Measurements from ENCODE around the gene XCL2. TPM values are rescaled to one million over a fixed set of nuclear protein-coding genes. Genes with fewer than 3 reads are reported as not detected.

Gene XCL2
- total and polyA plus RNA-seq, 8 donors, result 0.35 to 25.4 TPM; not detected in 6

- Histone ChIP-seq H3K9me3 (no peaks in the 10 kb centered on the region), H3K4me3 (no peak overlapping the region), H3K27me3 (no peaks in the 10 kb centered on the region), H3K36me3 (no peaks in the 10 kb centered on the region), H3K27ac (peak overlapping the region in 4 of 5 donors; percentile 3 to 69 (median 56)), H3K4me1 (peaks cover 8 to 35% (median 30%) of the 10 kb centered on the region in 4 donors)
- WGBS, 5 donors, result 56 to 76% (median 66%) methylated on average over 4 of the region's 4 CpGs
- DNase-seq, result no peak
- TF ChIP-seq CTCF (IDR thresholded peaks at IDR 0.05), result no peak
- no peak for TF ChIP-seq POLR2AphosphoS5 (IDR thresholded peaks at IDR 0.05)
- TF ChIP-seq EP300 (IDR thresholded peaks at IDR 0.05), result no peak
- no peak for TF ChIP-seq POLR2A (IDR thresholded peaks at IDR 0.05)
- intact Hi-C loops (cut with DNase I; ENCODE audit: low total_unique reads), result no loop called here
These were observed 44.7 kb downstream of the XCL2 start for GRCh38 chr1:168498956-168499687.

GRCh38 chr1:168498159-168498631 is 45.6 kb downstream of the XCL2 start:
- Histone ChIP-seq H3K36me3 (no peaks in the 10 kb centered on the region), H3K9me3 (no peaks in the 10 kb centered on the region), H3K4me3 (no peak overlapping the region), H3K27ac (peak overlapping the region in 3 of 5 donors; percentile 47 to 69 (median 64)), H3K27me3 (no peaks in the 10 kb centered on the region), H3K4me1 (peaks cover 8 to 34% (median 28%) of the 10 kb centered on the region in 4 donors)
- TF ChIP-seq POLR2AphosphoS5 (IDR thresholded peaks at IDR 0.05) (peak; percentile 35 to 92 (median 57)), POLR2A (IDR thresholded peaks at IDR 0.05) (no peak), EP300 (IDR thresholded peaks at IDR 0.05) (peak; percentile 30)
- DNase-seq, result peak in 1 of 2 donors; percentile 91
- WGBS, 5 donors, result 20 to 33% (median 29%) methylated on average over 2 of the region's 2 CpGs
- intact Hi-C loops (cut with DNase I; ENCODE audit: low total_unique reads), result no loop called here

GRCh38 chr1:168497376-168497950 is 46.3 kb downstream of the XCL2 start:
- no peaks in the 10 kb centered on the region for H3K9me3 ChIP-seq
- H3K4me1 ChIP-seq, result peaks cover 8 to 37% (median 26%) of the 10 kb centered on the region in 4 donors
- DNase-seq, result no peak
- TF ChIP-seq POLR2A (IDR thresholded peaks at IDR 0.05), result no peak
- TF ChIP-seq EP300 (IDR thresholded peaks at IDR 0.05), result no peak
- no peak for TF ChIP-seq CTCF (IDR thresholded peaks at IDR 0.05)
- TF ChIP-seq POLR2AphosphoS5 (IDR thresholded peaks at IDR 0.05), result no peak
- WGBS, 5 donors, result 69 to 89% (median 84%) methylated on average over 3 of the region's 3 CpGs
- no peaks in the 10 kb centered on the region for H3K27me3 ChIP-seq
- H3K27ac ChIP-seq, result peak overlapping the region in 2 of 5 donors; percentile 64 to 69
- intact Hi-C loops (cut with DNase I; ENCODE audit: low total_unique reads), result no loop called here
- no peak overlapping the region for H3K4me3 ChIP-seq
- no peaks in the 10 kb centered on the region for H3K36me3 ChIP-seq

- TF ChIP-seq CTCF (IDR thresholded peaks at IDR 0.05) (no peak), EP300 (IDR thresholded peaks at IDR 0.05) (no peak)
- H3K4me1 ChIP-seq, result peaks cover 4 to 42% (median 15%) of the 10 kb centered on the region in 4 donors
- H3K27me3 ChIP-seq, result no peaks in the 10 kb centered on the region
- WGBS, 5 donors, result 18 to 37% (median 23%) methylated on average over 1 of the region's 1 CpG
- peak overlapping the region in 3 of 5 donors; percentile 13 to 51 (median 36) for H3K27ac ChIP-seq
- DNase-seq, result no peak
- H3K9me3 ChIP-seq, result no peaks in the 10 kb centered on the region
- no peaks in the 10 kb centered on the region for H3K36me3 ChIP-seq
- no peak overlapping the region for H3K4me3 ChIP-seq
- intact Hi-C loops (cut with DNase I; ENCODE audit: low total_unique reads), result no loop called here
These were observed 52.2 kb downstream of the XCL2 start for GRCh38 chr1:168491527-168492164.

Other genes with a start within 250 kb of the XCL2 start
- gene XCL1, start 32.6 kb upstream of the XCL2 start, total RNA-seq, result not detected
- gene XCL1, start 32.6 kb upstream of the XCL2 start, polyA plus RNA-seq, result under 1 TPM in 1 of 3 donors, not detected in 2; 0.23 TPM
- 10 to 100 TPM; 21.7 to 86.7 (median 58.8) TPM for gene DPT, start 185.2 kb upstream of the XCL2 start, total RNA-seq
- gene DPT, start 185.2 kb upstream of the XCL2 start, polyA plus RNA-seq, result 10 to 100 TPM; 20.1 to 60.3 (median 35.5) TPM

Data from stomach (tissue), 9 donors.